ENCODE results near the gene SMIM38.

- TF ChIP-seq CTCF (IDR thresholded peaks at IDR 0.05 in 8 of 11, conservative IDR thresholded peaks at IDR 0.05 in 3 of 11) (no peak), POLR2A (IDR thresholded peaks at IDR 0.05) (no peak)
These were observed 40.8 kb upstream of the SMIM38 start for GRCh38 chr11:69114811-69115523.

Data from spleen (tissue), 7 donors.